Ishikawa (cell line): ENCODE results near the gene SKI.

Source experiments
- CEBPB ChIP-seq: IDR thresholded peaks from 2 replicates; pipeline ENCODE4 v1.6.1; 2012
- MAX ChIP-seq: IDR thresholded peaks from 2 replicates; pipeline ENCODE4 v1.6.1; 2012
- NFIC ChIP-seq: IDR thresholded peaks from 2 replicates; pipeline ENCODE4 v1.6.1; 2012
- TAF1 ChIP-seq: IDR thresholded peaks from 2 replicates; pipeline ENCODE4 v1.6.1; 2012; ENCODE audit warnings: low read depth, mild to moderate bottlenecking
- USF1 ChIP-seq: IDR thresholded peaks from 2 replicates; pipeline ENCODE4 v1.6.1; 2012
- YY1 ChIP-seq: IDR thresholded peaks from 2 replicates; pipeline ENCODE4 v1.6.1; 2012; ENCODE audit warnings: low read depth

- no peak for TF ChIP-seq TAF1
- TF ChIP-seq CEBPB, result no peak
- TF ChIP-seq USF1, result no peak
- TF ChIP-seq NFIC, result no peak
- no peak for TF ChIP-seq YY1
- TF ChIP-seq MAX, result no peak
These were observed 112.2 kb downstream of the SKI start for GRCh38 chr1:2340086-2340917.
